ENCODE data around the gene FHIT.

FHIT gene

GRCh38 chr3:60835796-60836195 lies 415.5 kb downstream of the FHIT start:
- H3K36me3 ChIP-seq = no peaks in the 10 kb centered on the region
- H3K27ac ChIP-seq = no peak overlapping the region
- no peaks in the 10 kb centered on the region for H3K27me3 ChIP-seq
- H3K9me3 ChIP-seq = no peaks in the 10 kb centered on the region
- intact Hi-C loops (cut with DNase I; ENCODE audit: low total_unique reads) = no loop called here
- DNase-seq = no peak
- H3K4me3 ChIP-seq = no peak overlapping the region
- no peaks in the 10 kb centered on the region for H3K4me1 ChIP-seq
- no peak for TF ChIP-seq CTCF (IDR thresholded peaks at IDR 0.05)

- H3K27ac ChIP-seq = no peak overlapping the region
- H3K4me3 ChIP-seq = no peak overlapping the region
- DNase-seq = no peak
- H3K9me3 ChIP-seq = no peaks in the 10 kb centered on the region
- TF ChIP-seq CTCF (IDR thresholded peaks at IDR 0.05) = no peak
- intact Hi-C loops (cut with DNase I; ENCODE audit: low total_unique reads) = no loop called here
- no peaks in the 10 kb centered on the region for H3K36me3 ChIP-seq
- no peaks in the 10 kb centered on the region for H3K27me3 ChIP-seq
- no peaks in the 10 kb centered on the region for H3K4me1 ChIP-seq
Measured at GRCh38 chr3:60829058-60829457, 422.2 kb downstream of the FHIT start.

- Histone ChIP-seq H3K36me3 (no peaks in the 10 kb centered on the region), H3K4me1 (no peaks in the 10 kb centered on the region), H3K9me3 (no peaks in the 10 kb centered on the region), H3K4me3 (no peak overlapping the region), H3K27me3 (no peaks in the 10 kb centered on the region), H3K27ac (no peak overlapping the region)
- intact Hi-C loops (cut with DNase I; ENCODE audit: low total_unique reads) = no loop called here
- DNase-seq = no peak
- no peak for TF ChIP-seq CTCF (IDR thresholded peaks at IDR 0.05)
Measured at GRCh38 chr3:60827666-60828065, 423.6 kb downstream of the FHIT start.

- intact Hi-C loops (cut with DNase I; ENCODE audit: low total_unique reads) = no loop called here
- Histone ChIP-seq H3K4me1 (no peaks in the 10 kb centered on the region), H3K4me3 (no peak overlapping the region), H3K36me3 (no peaks in the 10 kb centered on the region), H3K27ac (no peak overlapping the region), H3K27me3 (no peaks in the 10 kb centered on the region), H3K9me3 (no peaks in the 10 kb centered on the region)
- no peak for TF ChIP-seq CTCF (IDR thresholded peaks at IDR 0.05)
- DNase-seq = no peak
Measured at GRCh38 chr3:60826511-60826910, 424.7 kb downstream of the FHIT start.

GRCh38 chr3:60812502-60812901 lies 438.8 kb downstream of the FHIT start:
- intact Hi-C loops (cut with DNase I; ENCODE audit: low total_unique reads) = no loop called here
- H3K27ac ChIP-seq = no peak overlapping the region
- no peaks in the 10 kb centered on the region for H3K27me3 ChIP-seq
- peaks cover 0 to 4% (median 4%) of the 10 kb centered on the region in 3 donors for H3K9me3 ChIP-seq
- H3K36me3 ChIP-seq = no peaks in the 10 kb centered on the region
- DNase-seq = no peak
- H3K4me3 ChIP-seq = no peak overlapping the region
- peaks cover 0 to 5% (median 0%) of the 10 kb centered on the region in 4 donors for H3K4me1 ChIP-seq
- no peak for TF ChIP-seq CTCF (IDR thresholded peaks at IDR 0.05)

- H3K36me3 ChIP-seq = no peaks in the 10 kb centered on the region
- intact Hi-C loops (cut with DNase I; ENCODE audit: low total_unique reads) = no loop called here
- peaks cover 0 to 5% (median 0%) of the 10 kb centered on the region in 4 donors for H3K4me1 ChIP-seq
- no peaks in the 10 kb centered on the region for H3K27me3 ChIP-seq
- no peak for DNase-seq
- H3K4me3 ChIP-seq = no peak overlapping the region
- no peak overlapping the region for H3K27ac ChIP-seq
- peaks cover 0 to under 1% (median 0%) of the 10 kb centered on the region in 3 donors for H3K9me3 ChIP-seq
- TF ChIP-seq CTCF (IDR thresholded peaks at IDR 0.05) = no peak
Measured at GRCh38 chr3:60810881-60811280, 440.4 kb downstream of the FHIT start.

Measured in tibial artery (tissue), 4 donors.